ENCODE results near the gene SNAI3.

SNAI3 gene

GRCh38 chr16:88691924-88692560, 5.7 kb upstream of the SNAI3 start:
- DNase-seq (ENCODE audit: low read depth in 2 of 2), result no peak

GRCh38 chr16:88691129-88691813, 5.0 kb upstream of the SNAI3 start:
- DNase-seq (ENCODE audit: low read depth in 2 of 2), result no peak

GRCh38 chr16:88690341-88691128, 4.2 kb upstream of the SNAI3 start:
- no peak for DNase-seq (ENCODE audit: low read depth in 2 of 2)

- DNase-seq (ENCODE audit: low read depth in 2 of 2), result no peak
These were observed 1.9 kb upstream of the SNAI3 start for GRCh38 chr16:88688013-88688778.

- no peak for DNase-seq (ENCODE audit: low read depth in 2 of 2)
These were observed 1.3 kb upstream of the SNAI3 start for GRCh38 chr16:88687676-88688012.

- DNase-seq (ENCODE audit: low read depth in 2 of 2), result no peak
These were observed 908 bp upstream of the SNAI3 start for GRCh38 chr16:88687254-88687576.

- no peak for DNase-seq (ENCODE audit: low read depth in 2 of 2)
These were observed 257 bp downstream of the SNAI3 start for GRCh38 chr16:88686062-88686438.

- DNase-seq (ENCODE audit: low read depth in 2 of 2), result peak in 1 of 2 donors; percentile 58
These were observed 898 bp downstream of the SNAI3 start for GRCh38 chr16:88685156-88686061.

- no peak for DNase-seq (ENCODE audit: low read depth in 2 of 2)
These were observed 1.6 kb downstream of the SNAI3 start for GRCh38 chr16:88684569-88685155.

- DNase-seq (ENCODE audit: low read depth in 2 of 2), result peak in 1 of 2 donors; percentile 61
These were observed 4.4 kb downstream of the SNAI3 start for GRCh38 chr16:88681709-88682451.

GRCh38 chr16:88681084-88681680, 5.1 kb downstream of the SNAI3 start:
- DNase-seq (ENCODE audit: low read depth in 2 of 2), result no peak

- DNase-seq (ENCODE audit: low read depth in 2 of 2), result no peak
These were observed 5.7 kb downstream of the SNAI3 start for GRCh38 chr16:88680554-88681083.

GRCh38 chr16:88678224-88678979, 7.9 kb downstream of the SNAI3 start:
- DNase-seq (ENCODE audit: low read depth in 2 of 2), result no peak

- no peak for DNase-seq (ENCODE audit: low read depth in 2 of 2)
These were observed 8.6 kb downstream of the SNAI3 start for GRCh38 chr16:88677721-88678120.

GRCh38 chr16:88676502-88677242, 9.6 kb downstream of the SNAI3 start:
- DNase-seq (ENCODE audit: low read depth in 2 of 2), result no peak

GRCh38 chr16:88673716-88674379, 12.5 kb downstream of the SNAI3 start:
- DNase-seq (ENCODE audit: low read depth in 2 of 2), result no peak

- no peak for DNase-seq (ENCODE audit: low read depth in 2 of 2)
These were observed 13.5 kb downstream of the SNAI3 start for GRCh38 chr16:88672776-88673175.

GRCh38 chr16:88671806-88672205, 14.5 kb downstream of the SNAI3 start:
- no peak for DNase-seq (ENCODE audit: low read depth in 2 of 2)

Measured in activated CD4-positive, alpha-beta T cell treated with anti-CD3 and anti-CD28 coated beads for 24 hours (primary cell).